HCT116 (cell line): ENCODE data around the gene PCCA. TPM values are rescaled to one million over a fixed set of nuclear protein-coding genes. Genes with fewer than 3 reads are reported as not detected.

Experiments used
- ATAC-seq: fragments of 200-7000 bp; cut with Tn5 transposase; 2 replicates; pipeline ENCODE4 v1.9.1; 2020; ENCODE audit warnings: mild to moderate bottlenecking, moderate library complexity
- BruUV-seq: library from RNA; stranded (reverse); fragments of 400-500 nt; replicated peaks from 2 replicates; lab custom pipeline; 2021; lab: Mats Ljungman, UMichigan
- CTCF ChIA-PET: fragments of 300-600 bp; sonication (Branson Sonifier 250); formaldehyde crosslinking; loops from one replicate; lab custom pipeline; 2021; ENCODE audit warnings: antibody characterized with exemption; lab: Charles Lee
- POLR2A ChIA-PET: fragments of 300-600, 350-600 bp; sonication (Branson Sonifier 250); formaldehyde crosslinking; loops from one replicate; lab custom pipeline; 2021; ENCODE audit warnings: antibody characterized with exemption; lab: Charles Lee
- RAD21 ChIA-PET, 2 experiments: fragments of 300-600 bp; sonication (Branson Sonifier 250); formaldehyde crosslinking; loops; one replicate each; lab custom pipeline; 2023; ENCODE audit warnings: low total read pairs in 2 of 2; ENCODE audit not compliant: uncharacterized antibody in 2 of 2, unreplicated experiment in 2 of 2, low non-redundant PET in 1 of 2; lab: Charles Lee
- DNase-seq: peaks from one replicate; pipeline ENCODE4 v3.0.0-alpha.2; 2010; ENCODE audit warnings: low read depth, low spot score
- H2AFZ ChIP-seq: fragments of 200-600 bp; shearing (Covaris generic), sonication (generic); 2 replicates; pipeline ENCODE4 v1.6.1; 2017; ENCODE audit warnings: low read depth, mixed run types, mixed read lengths, antibody characterized with exemption, low read length; ENCODE audit not compliant: poor library complexity, severe bottlenecking
- H3K27ac ChIP-seq: 2 replicates; pipeline ENCODE4 v1.5.1; 2012; ENCODE audit warnings: low read depth, low read length
- H3K27me3 ChIP-seq: fragments of 200-600 bp; sonication (generic); 2 replicates; pipeline ENCODE4 v1.6.1; 2016; ENCODE audit warnings: mixed run types, low read length, mixed read lengths; ENCODE audit not compliant: insufficient read depth
- H3K36me3 ChIP-seq, 2 experiments: fragments of 200-500 bp in 1 of 2; fragments of 200-600 bp in 1 of 2; sonication (Bioruptor generic) in 1 of 2; sonication (generic) in 1 of 2; 2 replicates each; pipeline versions ENCODE4 v1.5.1 to v1.6.1; 2014 to 2016; ENCODE audit warnings: low read length in 2 of 2, inconsistent platforms in 1 of 2, mixed read lengths in 1 of 2, mixed run types in 1 of 2; ENCODE audit not compliant: insufficient read depth in 2 of 2, control insufficient read depth in 1 of 2
- H3K4me1 ChIP-seq, 2 experiments: fragments of 200-600 bp in 1 of 2; sonication (generic) in 1 of 2; 2 replicates each; pipeline versions ENCODE4 v1.5.1 to v1.6.1; 2012 to 2017; ENCODE audit warnings: low read length in 2 of 2, inconsistent platforms in 1 of 2, mild to moderate bottlenecking in 1 of 2, mixed read lengths in 1 of 2, mixed run types in 1 of 2, moderate library complexity in 1 of 2; ENCODE audit not compliant: insufficient read depth in 2 of 2, control insufficient read depth in 1 of 2
- H3K4me2 ChIP-seq: fragments of 200-600 bp; sonication (generic); 2 replicates; pipeline ENCODE4 v1.6.1; 2017; ENCODE audit warnings: mixed run types, low read length, mixed read lengths
- H3K4me3 ChIP-seq, 2 experiments: fragments of 200-600 bp in 1 of 2; sonication (generic) in 1 of 2; replicated peaks in 1 of 2; 2 replicates each; pipeline ENCODE4 v1.5.1; 2011 to 2016; ENCODE audit warnings: low read length in 2 of 2, control low read depth in 1 of 2, low read depth in 1 of 2, mild to moderate bottlenecking in 1 of 2, mixed read lengths in 1 of 2, mixed run types in 1 of 2
- H3K79me2 ChIP-seq: fragments of 200-600 bp; sonication (generic); 2 replicates; pipeline ENCODE4 v1.6.1; 2017; ENCODE audit warnings: mild to moderate bottlenecking, mixed run types, low read length, moderate library complexity, mixed read lengths; ENCODE audit not compliant: insufficient read depth
- H3K9ac ChIP-seq: fragments of 200-600 bp; sonication (generic); 2 replicates; pipeline ENCODE4 v1.6.1; 2016; ENCODE audit warnings: low read length, mixed read lengths
- H3K9me2 ChIP-seq: fragments of 200-600 bp; sonication (generic), shearing (Covaris generic); 2 replicates; pipeline ENCODE4 v1.6.1; 2017; ENCODE audit warnings: mixed run types, mild to moderate bottlenecking, moderate library complexity; ENCODE audit not compliant: insufficient read depth
- H3K9me3 ChIP-seq, 2 experiments: fragments of 200-500 bp in 1 of 2; fragments of 200-600 bp in 1 of 2; sonication (Bioruptor generic) in 1 of 2; sonication (generic) in 1 of 2; 2 replicates each; pipeline ENCODE4 v1.6.1; 2014 to 2017; ENCODE audit warnings: low read length in 2 of 2, mixed read lengths in 2 of 2, inconsistent platforms in 1 of 2, low read depth in 1 of 2, mild to moderate bottlenecking in 1 of 2, mixed run types in 1 of 2, moderate library complexity in 1 of 2; ENCODE audit not compliant: control insufficient read depth in 1 of 2, insufficient read depth in 1 of 2
- H4K20me1 ChIP-seq: fragments of 200-600 bp; sonication (generic), shearing (Covaris generic); 2 replicates; pipeline ENCODE4 v1.6.1; 2017; ENCODE audit warnings: mixed run types, mild to moderate bottlenecking, moderate library complexity; ENCODE audit not compliant: insufficient read depth
- ATF3 ChIP-seq: IDR thresholded peaks from 2 replicates; pipeline ENCODE4 v1.6.1; 2012
- CBX3 ChIP-seq: IDR thresholded peaks from 2 replicates; pipeline ENCODE4 v1.6.1; 2012; ENCODE audit warnings: low read depth
- CTCF ChIP-seq, 3 experiments: fragments of 200-600 bp in 1 of 3; sonication (generic) in 1 of 3; IDR thresholded peaks in 2 of 3; conservative IDR thresholded peaks in 1 of 3; 2 replicates each; pipeline ENCODE4 v1.5.1; 2012 to 2017; ENCODE audit warnings: low read depth in 2 of 3, low read length in 2 of 3, antibody characterized with exemption in 1 of 3, borderline replicate concordance in 1 of 3, control low read depth in 1 of 3, mild to moderate bottlenecking in 1 of 3, mixed read lengths in 1 of 3, mixed run types in 1 of 3, moderate library complexity in 1 of 3; ENCODE audit not compliant: insufficient read depth in 1 of 3
- EGR1 ChIP-seq: IDR thresholded peaks from 2 replicates; pipeline ENCODE4 v1.6.1; 2012; ENCODE audit warnings: low read depth
- ELF1 ChIP-seq: IDR thresholded peaks from 2 replicates; pipeline ENCODE4 v1.6.1; 2012; ENCODE audit warnings: low read depth, borderline replicate concordance
- EZH2 ChIP-seq: fragments of 200-600 bp; sonication (generic); IDR thresholded peaks from 2 replicates; pipeline ENCODE4 v1.6.1; 2017; ENCODE audit warnings: antibody characterized with exemption, mixed run types
- POLR2AphosphoS5 ChIP-seq: IDR thresholded peaks from 2 replicates; pipeline ENCODE4 v1.6.1; 2011; ENCODE audit warnings: mild to moderate bottlenecking, low read depth, low read length, moderate library complexity
- RAD21 ChIP-seq: IDR thresholded peaks from 2 replicates; pipeline ENCODE4 v1.6.1; 2012; ENCODE audit warnings: low read depth, mild to moderate bottlenecking
- SP1 ChIP-seq: IDR thresholded peaks from 2 replicates; pipeline ENCODE4 v1.6.1; 2012; ENCODE audit warnings: low read depth
- SRF ChIP-seq: IDR thresholded peaks from 2 replicates; pipeline ENCODE4 v1.6.1; 2012; ENCODE audit warnings: low read depth
- YY1 ChIP-seq: IDR thresholded peaks from 2 replicates; pipeline ENCODE4 v1.6.1; 2011; ENCODE audit warnings: low read length, low read depth, moderate library complexity, mild to moderate bottlenecking; ENCODE audit not compliant: insufficient replicate concordance; ENCODE audit errors: extremely low read depth
- ZFX ChIP-seq: fragments of 450-650 bp; IDR thresholded peaks from 2 replicates; pipeline ENCODE4 v1.6.1; 2017
- intact Hi-C: fragments of 100-400 bp; cut with micrococcal nuclease; formaldehyde crosslinking; loops from 2 replicates; pipeline ENCODE4 v1.10.0; 2022
- total RNA-seq: library from RNA; stranded (reverse); gene quantifications from one replicate; pipeline ENCODE4 v1.2.1, GENCODE V29; 2021; ENCODE audit not compliant: unreplicated experiment

Gene PCCA
- total RNA-seq, 1 experiment from 2014 or later = 23.0 TPM

- no peak for TF ChIP-seq EGR1
Measured at GRCh38 chr13:100039740-100040139, 49.2 kb upstream of the PCCA start (continued).

GRCh38 chr13:100040196-100040595, 48.7 kb upstream of the PCCA start:
- no TSS peak for BruUV-seq
- RAD21 ChIA-PET = no interaction called here
- peak overlapping the region; percentile 38 for H2AFZ ChIP-seq
- H3K4me3 ChIP-seq = no peak overlapping the region
- no peaks in the 10 kb centered on the region for H3K79me2 ChIP-seq
- no peaks in the 10 kb centered on the region for H3K9me2 ChIP-seq
- H3K9me3 ChIP-seq = no peaks in the 10 kb centered on the region
- no peak overlapping the region for H3K9ac ChIP-seq
- no peaks in the 10 kb centered on the region for H4K20me1 ChIP-seq
- H3K36me3 ChIP-seq = no peaks in the 10 kb centered on the region
- ATAC-seq = no peak
- H3K27me3 ChIP-seq = no peaks in the 10 kb centered on the region
- TF ChIP-seq EZH2 (no peak), YY1 (no peak), RAD21 (no peak), POLR2AphosphoS5 (no peak), CBX3 (no peak), ZFX (no peak), ELF1 (no peak), EGR1 (no peak), SP1 (no peak), ATF3 (no peak), SRF (no peak), CTCF (IDR thresholded peaks at IDR 0.05 in 2 of 3, conservative IDR thresholded peaks at IDR 0.05 in 1 of 3; ENCODE audit: borderline replicate concordance in 1 of 3, insufficient read depth in 1 of 3, low read depth in 2 of 3, low read length in 2 of 3) (no peak)
- TF ChIP-seq, all 23 proteins: peak for 0
- no peak overlapping the region for H3K27ac ChIP-seq
- no peaks in the 10 kb centered on the region for H3K4me1 ChIP-seq
- no peak for DNase-seq
- no peak overlapping the region for H3K4me2 ChIP-seq
- intact Hi-C loops = loop anchor here (5.0 kb wide), 1 partner anchor 472 kb away; no protein-coding TSS in a partner anchor
- CTCF ChIA-PET = interaction anchor here (1.1 kb wide), 1 partner anchor 195 kb away, joined by 6 read pairs; no protein-coding TSS in a partner anchor
- POLR2A ChIA-PET = no interaction called here
